ENCODE measurements around the gene SAPCD2. TPM values are rescaled to one million over a fixed set of nuclear protein-coding genes. Genes with fewer than 3 reads are reported as not detected.

The SAPCD2 gene
- total RNA-seq, 2 donors from 2014 or later: 20.8 to 24.9 TPM

DNA sequence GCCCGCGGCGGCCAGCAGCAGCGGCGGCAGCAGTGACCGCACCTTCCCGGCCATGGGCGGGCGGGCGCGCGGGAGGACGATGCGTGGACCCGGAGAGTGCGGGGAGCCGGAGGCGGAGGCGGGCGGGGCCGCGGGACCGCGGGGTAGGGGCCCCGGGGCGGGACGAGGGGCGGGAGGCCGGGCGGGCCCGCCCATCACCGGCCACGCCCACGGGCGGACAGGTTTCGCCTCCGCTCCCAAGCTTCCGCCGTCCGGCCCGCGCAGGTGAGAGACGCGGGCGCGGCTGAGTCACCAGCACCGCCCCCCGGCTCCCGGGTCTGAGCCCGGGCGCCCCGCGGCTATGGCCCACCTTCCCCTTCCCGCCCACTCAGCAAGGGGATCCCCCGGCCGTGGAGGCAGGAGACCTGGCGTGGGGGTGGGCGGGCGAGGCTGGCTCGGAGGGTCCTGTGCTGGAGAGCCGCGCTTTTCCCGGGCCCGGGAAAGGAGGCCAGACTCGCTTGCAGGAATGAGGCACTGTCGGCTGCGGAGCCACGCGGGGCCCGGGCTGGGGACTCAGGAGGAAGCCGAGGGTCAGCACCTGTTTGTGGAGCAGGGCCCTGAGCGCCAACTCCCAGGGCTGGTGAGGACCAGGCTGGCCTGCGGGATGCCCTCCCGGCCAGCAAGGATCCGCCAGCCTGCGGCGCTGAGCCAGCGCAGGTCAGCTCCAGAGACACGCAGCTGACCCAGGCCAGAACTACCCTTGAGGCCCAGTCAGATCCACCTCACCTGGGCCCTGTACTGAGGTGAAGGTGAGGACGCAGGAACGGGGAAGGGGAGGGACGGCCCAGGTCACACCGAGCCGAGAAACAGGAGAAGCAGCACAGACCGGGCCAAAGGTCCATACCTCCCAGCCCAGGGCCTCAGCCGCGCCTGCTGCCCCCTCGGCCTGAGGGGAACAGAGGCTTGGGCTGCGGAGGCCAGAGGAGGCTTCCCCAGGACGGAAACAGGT is 16.1 kb downstream of the SAPCD2 start, which contains the start of gene ENTPD2:
ENTPD2 (minus strand) TSS at position 118 of the 988 bp plus-strand sequence; CDS start at position 54, 64 bp downstream.
- Histone ChIP-seq H3K4me3 (ENCODE audit: low read length) (no peak within 1 kb of the TSS), H3K4me1 (ENCODE audit: control insufficient read depth, insufficient read depth, low read length) (no peaks in the 10 kb centered on the region), H3K36me3 (ENCODE audit: control insufficient read depth, insufficient read depth, low read length) (no peaks in the 10 kb centered on the region), H3K27ac (ENCODE audit: low read depth, low read length) (no peak within 1 kb of the TSS), H3K9ac (ENCODE audit: extremely low read depth, low read length, poor library complexity, severe bottlenecking) (no peak within 1 kb of the TSS), H3K27me3 (ENCODE audit: control insufficient read depth, insufficient read depth, low read length, poor library complexity, severe bottlenecking) (peaks cover 59% of the 10 kb centered on the region), H3K9me3 (ENCODE audit: control insufficient read depth, low read length) (no peaks in the 10 kb centered on the region)
- Mint-ChIP-seq H3K27ac (no peak within 1 kb of the TSS), H3K4me3 (peak within 1 kb of the TSS; percentile 40), H3K36me3 (ENCODE audit: low read depth) (no peaks in the 10 kb centered on the region), H3K9me3 (no peaks in the 10 kb centered on the region), H3K4me1 (peaks cover 2% of the 10 kb centered on the region), H3K27me3 (ENCODE audit: insufficient read depth) (peaks cover 45% of the 10 kb centered on the region)
- no peak for TF ChIP-seq CTCF (conservative IDR thresholded peaks at IDR 0.05)
- WGBS, 2 experiments (ENCODE audit: insufficient coverage in 1 of 2, insufficient read length in 1 of 2): 22 to 43% methylated on average over 26 to 90 of the region's 90 CpGs
- peak; percentile 84 for DNase-seq

DNA sequence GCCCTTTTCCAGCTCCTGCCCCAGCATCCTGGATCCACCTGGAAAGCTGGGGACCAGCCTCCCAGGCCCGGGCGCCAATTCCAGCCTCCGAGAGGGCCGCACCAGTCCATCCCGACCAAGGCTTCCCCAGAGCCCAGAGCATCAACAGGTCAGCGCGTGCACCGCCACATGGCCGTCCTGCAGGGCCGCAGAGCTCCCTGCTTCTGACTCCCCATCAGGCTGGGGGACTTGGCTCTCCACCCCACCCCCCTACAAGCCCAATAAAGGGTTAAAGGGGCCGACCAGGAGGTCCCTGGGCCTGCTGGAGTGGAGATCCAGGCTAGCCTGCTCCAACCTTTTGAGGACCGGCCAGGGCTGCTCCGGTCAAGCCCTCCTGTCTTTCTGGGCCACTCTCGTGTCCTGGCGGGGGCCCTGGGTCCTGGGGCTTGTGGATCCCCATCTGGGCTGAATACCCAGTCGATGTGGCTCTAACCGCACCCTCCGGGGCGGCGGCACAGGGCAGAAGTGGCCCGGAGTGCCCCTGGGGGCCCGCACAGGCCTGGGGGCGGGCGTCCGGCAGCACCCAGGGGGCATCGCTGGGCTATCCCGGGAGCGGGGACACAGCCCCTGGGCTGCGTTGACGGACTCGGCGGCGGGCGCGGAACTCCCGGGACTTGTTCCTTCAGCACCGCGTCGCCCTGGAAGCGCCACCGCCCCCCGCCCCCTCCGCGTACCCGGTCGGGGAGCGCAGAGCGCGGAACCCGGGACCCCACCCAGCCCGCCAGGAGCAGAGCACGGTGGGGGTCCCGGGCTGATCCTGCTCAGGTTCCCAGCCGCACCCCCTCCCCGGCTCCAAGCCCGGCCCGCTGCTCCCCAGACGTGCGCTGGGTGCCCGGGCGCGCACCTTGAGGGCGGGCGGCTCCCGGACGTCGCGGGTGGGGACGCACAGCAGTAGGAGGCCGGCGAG is 17.1 kb downstream of the SAPCD2 start:
- Histone ChIP-seq H3K36me3 (ENCODE audit: control insufficient read depth, insufficient read depth, low read length) (no peaks in the 10 kb centered on the region), H3K4me1 (ENCODE audit: control insufficient read depth, insufficient read depth, low read length) (no peaks in the 10 kb centered on the region), H3K4me3 (ENCODE audit: low read length) (no peak overlapping the region), H3K27me3 (ENCODE audit: control insufficient read depth, insufficient read depth, low read length, poor library complexity, severe bottlenecking) (peaks cover 66% of the 10 kb centered on the region), H3K9ac (ENCODE audit: extremely low read depth, low read length, poor library complexity, severe bottlenecking) (no peak overlapping the region), H3K27ac (ENCODE audit: low read depth, low read length) (no peak overlapping the region), H3K9me3 (ENCODE audit: control insufficient read depth, low read length) (no peaks in the 10 kb centered on the region)
- Mint-ChIP-seq H3K36me3 (ENCODE audit: low read depth) (no peaks in the 10 kb centered on the region), H3K9me3 (no peaks in the 10 kb centered on the region), H3K4me1 (peaks cover 2% of the 10 kb centered on the region), H3K4me3 (peak overlapping the region; percentile 7), H3K27ac (no peak overlapping the region), H3K27me3 (ENCODE audit: insufficient read depth) (peaks cover 51% of the 10 kb centered on the region)
- TF ChIP-seq CTCF (conservative IDR thresholded peaks at IDR 0.05): no peak
- DNase-seq: peak; percentile 75
- 14 to 20% methylated on average over 13 to 71 of the region's 71 CpGs for WGBS, 2 experiments (ENCODE audit: insufficient coverage in 1 of 2, insufficient read length in 1 of 2)

- Mint-ChIP-seq H3K27me3 (ENCODE audit: insufficient read depth) (peaks cover 59% of the 10 kb centered on the region), H3K36me3 (ENCODE audit: low read depth) (no peaks in the 10 kb centered on the region), H3K27ac (no peak overlapping the region), H3K4me3 (no peak overlapping the region), H3K9me3 (no peaks in the 10 kb centered on the region), H3K4me1 (peaks cover 2% of the 10 kb centered on the region)
- WGBS, 2 experiments (ENCODE audit: insufficient coverage in 1 of 2, insufficient read length in 1 of 2): 80 to 91% methylated on average over 4 to 5 of the region's 8 CpGs
- H3K27me3 ChIP-seq (ENCODE audit: control insufficient read depth, insufficient read depth, low read length, poor library complexity, severe bottlenecking): peaks cover 76% of the 10 kb centered on the region
- H3K9ac ChIP-seq (ENCODE audit: extremely low read depth, low read length, poor library complexity, severe bottlenecking): no peak overlapping the region
- H3K36me3 ChIP-seq (ENCODE audit: control insufficient read depth, insufficient read depth, low read length): no peaks in the 10 kb centered on the region
- no peak for DNase-seq
- H3K4me3 ChIP-seq (ENCODE audit: low read length): no peak overlapping the region
- H3K4me1 ChIP-seq (ENCODE audit: control insufficient read depth, insufficient read depth, low read length): no peaks in the 10 kb centered on the region
- no peak overlapping the region for H3K27ac ChIP-seq (ENCODE audit: low read depth, low read length)
- TF ChIP-seq CTCF (conservative IDR thresholded peaks at IDR 0.05): no peak
- H3K9me3 ChIP-seq (ENCODE audit: control insufficient read depth, low read length): no peaks in the 10 kb centered on the region
These were observed 18.1 kb downstream of the SAPCD2 start for GRCh38 chr9:137052293-137052692.

All from endodermal cell (in vitro differentiated cells).